HEK293 (cell line): Measurements from ENCODE around the gene CXCL8.

Experiments used
- CTCF ChIA-PET: fragments of 350-600 bp; formaldehyde crosslinking; extraction: SDS; loops from one replicate; lab custom pipeline; 2021; ENCODE audit warnings: antibody characterized with exemption; lab: Yijun Ruan, JAX
- POLR2A ChIA-PET: fragments of 300-600 bp; formaldehyde crosslinking; extraction: SDS; loops from one replicate; lab custom pipeline; 2020; ENCODE audit warnings: antibody characterized with exemption, inconsistent platforms; lab: Yijun Ruan, JAX
- H3K27ac ChIP-seq: fragments of 200-500 bp; sonication (Bioruptor generic); 2 replicates; pipeline ENCODE4 v1.5.1; 2014; ENCODE audit warnings: low read depth, low read length, control low read depth, inconsistent platforms; ENCODE audit errors: extremely low read depth
- H3K36me3 ChIP-seq, 2 experiments: fragments of 200-500 bp in 1 of 2; sonication (Bioruptor generic) in 1 of 2; 1 replicate in 1 of 2; 2 replicates in 1 of 2; pipeline ENCODE4 v1.5.1; 2014 to 2017; ENCODE audit warnings: inconsistent platforms in 2 of 2, low read length in 2 of 2; ENCODE audit not compliant: control insufficient read depth in 2 of 2, insufficient read depth in 1 of 2
- H3K4me1 ChIP-seq: fragments of 200-500 bp; sonication (Bioruptor generic); 2 replicates; pipeline ENCODE4 v1.5.1; 2014; ENCODE audit warnings: mild to moderate bottlenecking, low read length, inconsistent platforms; ENCODE audit not compliant: control insufficient read depth, insufficient read depth
- H3K4me3 ChIP-seq: 2 replicates; pipeline ENCODE4 v1.5.1; 2011; ENCODE audit warnings: low read depth, mild to moderate bottlenecking, control low read depth, low read length, moderate library complexity
- H3K9me3 ChIP-seq: fragments of 200-500 bp; sonication (Bioruptor generic); 2 replicates; pipeline ENCODE4 v1.5.1; 2014; ENCODE audit warnings: low read depth, low read length, inconsistent platforms; ENCODE audit not compliant: control insufficient read depth, insufficient read depth
- KLF10 ChIP-seq: fragments of 450-650 bp; IDR thresholded peaks from 2 replicates; pipeline ENCODE4 v1.5.1; 2018; ENCODE audit warnings: missing biosample characterization, mild to moderate bottlenecking, missing genetic modification characterization
- KLF17 ChIP-seq: fragments of 450-650 bp; formaldehyde crosslinking; IDR thresholded peaks from 2 replicates; pipeline ENCODE4 v1.5.1; 2016; ENCODE audit warnings: missing biosample characterization, missing genetic modification characterization
- MEIS1 ChIP-seq: sonication (generic); formaldehyde crosslinking; IDR thresholded peaks from 2 replicates; pipeline ENCODE4 v1.8.1; 2022; ENCODE audit warnings: missing genetic modification reagents, mild to moderate bottlenecking, borderline replicate concordance
- PATZ1 ChIP-seq: fragments of 450-650 bp; formaldehyde crosslinking; IDR thresholded peaks from 2 replicates; pipeline ENCODE4 v1.5.1; 2016; ENCODE audit warnings: missing biosample characterization, missing genetic modification characterization
- REST ChIP-seq: fragments of 450-650 bp; formaldehyde crosslinking; IDR thresholded peaks from 2 replicates; pipeline ENCODE4 v1.5.1; 2016; ENCODE audit warnings: missing biosample characterization, missing genetic modification characterization
- TRIM28 ChIP-seq: IDR thresholded peaks from 2 replicates; pipeline ENCODE4 v1.6.1; 2011; ENCODE audit warnings: low read length, control low read depth, borderline replicate concordance
- ZBTB44 ChIP-seq: fragments of 450-650 bp; IDR thresholded peaks from 2 replicates; pipeline ENCODE4 v1.5.1; 2018; ENCODE audit warnings: missing biosample characterization, mild to moderate bottlenecking, missing genetic modification characterization
- ZBTB8A ChIP-seq: fragments of 450-650 bp; formaldehyde crosslinking; IDR thresholded peaks from 2 replicates; pipeline ENCODE4 v1.5.1; 2016; ENCODE audit warnings: missing biosample characterization, missing genetic modification characterization
- ZFP3 ChIP-seq: fragments of 450-650 bp; formaldehyde crosslinking; IDR thresholded peaks from 2 replicates; pipeline ENCODE4 v1.5.1; 2016; ENCODE audit warnings: low read depth, missing biosample characterization, missing genetic modification characterization
- ZNF169 ChIP-seq: fragments of 450-650 bp; formaldehyde crosslinking; IDR thresholded peaks from 2 replicates; pipeline ENCODE4 v1.5.1; 2016; ENCODE audit warnings: missing biosample characterization, missing genetic modification characterization
- ZNF341 ChIP-seq: fragments of 450-650 bp; formaldehyde crosslinking; IDR thresholded peaks from 2 replicates; pipeline ENCODE4; 2016; ENCODE audit warnings: low read depth, missing biosample characterization, missing genetic modification characterization
- ZNF366 ChIP-seq: fragments of 450-650 bp; formaldehyde crosslinking; conservative IDR thresholded peaks from 2 replicates; pipeline ENCODE4 v1.5.1; 2016; ENCODE audit warnings: missing biosample characterization, missing genetic modification characterization
- ZNF433 ChIP-seq: fragments of 450-650 bp; formaldehyde crosslinking; IDR thresholded peaks from 2 replicates; pipeline ENCODE4 v1.5.1; 2016; ENCODE audit warnings: missing biosample characterization, missing genetic modification characterization, low read depth
- ZNF76 ChIP-seq: fragments of 450-650 bp; formaldehyde crosslinking; IDR thresholded peaks from 2 replicates; pipeline ENCODE4; 2016; ENCODE audit warnings: low read depth, missing biosample characterization, missing genetic modification characterization, borderline replicate concordance
- TF ChIP-seq, protein P1 (sequence below): fragments of 450-650 bp; formaldehyde crosslinking; IDR thresholded peaks from 2 replicates; pipeline ENCODE4 v1.5.1; 2017; ENCODE audit warnings: missing biosample characterization, missing genetic modification characterization
- TF ChIP-seq, protein P2 (sequence below): fragments of 450-650 bp; formaldehyde crosslinking; IDR thresholded peaks from 2 replicates; pipeline ENCODE4 v1.5.1; 2016; ENCODE audit warnings: missing biosample characterization, missing genetic modification characterization

The CXCL8 gene

GRCh38 chr4:73750730-73751129 is 10.4 kb downstream of the CXCL8 start (continued):
- TF ChIP-seq, protein P1, sequence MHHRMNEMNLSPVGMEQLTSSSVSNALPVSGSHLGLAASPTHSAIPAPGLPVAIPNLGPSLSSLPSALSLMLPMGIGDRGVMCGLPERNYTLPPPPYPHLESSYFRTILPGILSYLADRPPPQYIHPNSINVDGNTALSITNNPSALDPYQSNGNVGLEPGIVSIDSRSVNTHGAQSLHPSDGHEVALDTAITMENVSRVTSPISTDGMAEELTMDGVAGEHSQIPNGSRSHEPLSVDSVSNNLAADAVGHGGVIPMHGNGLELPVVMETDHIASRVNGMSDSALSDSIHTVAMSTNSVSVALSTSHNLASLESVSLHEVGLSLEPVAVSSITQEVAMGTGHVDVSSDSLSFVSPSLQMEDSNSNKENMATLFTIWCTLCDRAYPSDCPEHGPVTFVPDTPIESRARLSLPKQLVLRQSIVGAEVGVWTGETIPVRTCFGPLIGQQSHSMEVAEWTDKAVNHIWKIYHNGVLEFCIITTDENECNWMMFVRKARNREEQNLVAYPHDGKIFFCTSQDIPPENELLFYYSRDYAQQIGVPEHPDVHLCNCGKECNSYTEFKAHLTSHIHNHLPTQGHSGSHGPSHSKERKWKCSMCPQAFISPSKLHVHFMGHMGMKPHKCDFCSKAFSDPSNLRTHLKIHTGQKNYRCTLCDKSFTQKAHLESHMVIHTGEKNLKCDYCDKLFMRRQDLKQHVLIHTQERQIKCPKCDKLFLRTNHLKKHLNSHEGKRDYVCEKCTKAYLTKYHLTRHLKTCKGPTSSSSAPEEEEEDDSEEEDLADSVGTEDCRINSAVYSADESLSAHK = no peak
- TF ChIP-seq PATZ1 (tag by site-specific recombination) = no peak

GRCh38 chr4:73751166-73751565 is 10.8 kb downstream of the CXCL8 start:
- no peak for TF ChIP-seq MEIS1 (CRISPR knock-in tag)
- no peak for TF ChIP-seq ZBTB44 (tag by site-specific recombination)
- no peak for TF ChIP-seq KLF10
- POLR2A ChIA-PET = no interaction called here
- Histone ChIP-seq H3K4me1 (no peaks in the 10 kb centered on the region), H3K36me3 (no peaks in the 10 kb centered on the region), H3K9me3 (no peaks in the 10 kb centered on the region), H3K4me3 (no peak overlapping the region), H3K27ac (no peak overlapping the region)
- CTCF ChIA-PET = no interaction called here

DNA sequence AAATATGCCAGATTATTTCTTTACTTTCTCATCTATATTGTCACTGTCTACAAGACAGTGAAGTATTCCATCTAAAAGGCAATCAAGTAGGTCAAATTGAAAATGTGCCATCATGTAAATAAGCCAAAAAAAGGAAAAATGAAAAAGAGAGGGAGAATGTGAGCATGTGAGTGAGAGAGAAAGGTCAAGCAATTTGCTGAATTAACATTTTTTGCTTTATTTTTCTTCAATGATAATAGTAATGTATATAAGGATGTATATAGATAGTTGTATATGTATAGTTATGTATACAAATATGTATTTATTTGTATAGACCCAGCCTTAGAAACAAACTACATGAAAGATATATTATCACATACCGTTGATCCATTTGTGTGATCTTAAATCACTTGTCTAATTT is 11.5 kb downstream of the CXCL8 start:
- H3K4me1 ChIP-seq = no peaks in the 10 kb centered on the region
- no peak for TF ChIP-seq ZFP3
- no peak for TF ChIP-seq ZNF169 (tag by site-specific recombination)
- no peak for TF ChIP-seq ZNF76
- no peak for TF ChIP-seq ZNF341 (tag by site-specific recombination)
- no peak for TF ChIP-seq ZNF366 (tag by site-specific recombination)
- no peak for TF ChIP-seq ZNF433 (tag by site-specific recombination)
- no peak for TF ChIP-seq REST (tag by site-specific recombination)
- TF ChIP-seq TRIM28 = no peak
- no peak for TF ChIP-seq ZBTB8A
- TF ChIP-seq, protein P2, sequence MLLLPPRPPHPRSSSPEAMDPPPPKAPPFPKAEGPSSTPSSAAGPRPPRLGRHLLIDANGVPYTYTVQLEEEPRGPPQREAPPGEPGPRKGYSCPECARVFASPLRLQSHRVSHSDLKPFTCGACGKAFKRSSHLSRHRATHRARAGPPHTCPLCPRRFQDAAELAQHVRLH (tag by site-specific recombination) = no peak
- TF ChIP-seq KLF17 = no peak
- TF ChIP-seq, all 188 proteins: peak for 0
- POLR2A ChIA-PET = no interaction called here
- CTCF ChIA-PET = no interaction called here
- Histone ChIP-seq H3K9me3 (no peaks in the 10 kb centered on the region), H3K36me3 (no peaks in the 10 kb centered on the region), H3K27ac (no peak overlapping the region), H3K4me3 (no peak overlapping the region)
